ENCODE results near the gene ANKRD11.
"Not testable (repeated sequence)": the region's sequence is repeated elsewhere in the genome, so short reads cannot be mapped to it uniquely, and the experiment has no call there.

The ANKRD11 gene

DNA sequence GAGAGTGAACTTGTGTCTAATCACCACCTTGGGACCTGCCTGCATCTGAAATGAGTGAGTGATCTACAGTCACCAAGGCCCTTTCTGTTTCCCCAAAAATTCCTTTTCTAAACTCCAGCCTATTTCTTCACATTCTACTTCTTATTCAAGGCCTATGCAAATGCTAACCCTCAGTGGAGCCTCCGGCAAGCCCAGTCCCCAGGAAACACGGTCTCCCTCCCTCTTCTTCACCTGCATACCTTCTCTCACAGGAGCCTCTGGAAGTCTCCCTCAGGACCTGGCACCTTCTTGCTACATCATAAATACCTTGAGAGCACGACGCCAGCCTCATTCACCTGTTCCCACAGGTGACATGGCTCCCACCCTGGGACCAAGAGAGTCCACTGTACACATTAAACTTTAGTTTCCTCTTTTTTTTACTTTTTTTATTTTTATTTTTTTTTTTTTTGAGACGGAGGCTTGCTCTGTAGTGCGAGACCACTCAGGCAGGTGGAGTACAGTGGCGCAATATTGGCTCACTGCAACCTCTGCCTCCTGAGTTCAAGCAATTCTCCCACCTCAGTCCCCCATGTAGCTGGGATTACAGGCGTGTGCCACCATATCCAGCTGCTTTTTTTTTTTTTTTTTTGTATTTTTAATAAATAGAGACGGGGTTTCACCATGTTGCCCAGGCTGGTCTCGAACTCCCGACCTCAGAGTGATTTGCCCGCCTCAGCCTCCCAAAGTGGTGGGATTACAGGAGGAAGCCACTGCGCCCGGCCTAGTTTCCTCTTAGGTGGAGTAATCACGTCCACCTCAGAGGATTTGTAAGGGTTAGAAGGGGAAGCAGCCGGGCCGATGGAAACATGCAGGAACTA, 97.3 kb downstream of the ANKRD11 start:
- no peak overlapping the region for H3K4me3 ChIP-seq (replicated peaks; ENCODE audit: low read depth, low read length)
- no peak for DNase-seq (ENCODE audit: low read depth)
- TF ChIP-seq, protein P1, sequence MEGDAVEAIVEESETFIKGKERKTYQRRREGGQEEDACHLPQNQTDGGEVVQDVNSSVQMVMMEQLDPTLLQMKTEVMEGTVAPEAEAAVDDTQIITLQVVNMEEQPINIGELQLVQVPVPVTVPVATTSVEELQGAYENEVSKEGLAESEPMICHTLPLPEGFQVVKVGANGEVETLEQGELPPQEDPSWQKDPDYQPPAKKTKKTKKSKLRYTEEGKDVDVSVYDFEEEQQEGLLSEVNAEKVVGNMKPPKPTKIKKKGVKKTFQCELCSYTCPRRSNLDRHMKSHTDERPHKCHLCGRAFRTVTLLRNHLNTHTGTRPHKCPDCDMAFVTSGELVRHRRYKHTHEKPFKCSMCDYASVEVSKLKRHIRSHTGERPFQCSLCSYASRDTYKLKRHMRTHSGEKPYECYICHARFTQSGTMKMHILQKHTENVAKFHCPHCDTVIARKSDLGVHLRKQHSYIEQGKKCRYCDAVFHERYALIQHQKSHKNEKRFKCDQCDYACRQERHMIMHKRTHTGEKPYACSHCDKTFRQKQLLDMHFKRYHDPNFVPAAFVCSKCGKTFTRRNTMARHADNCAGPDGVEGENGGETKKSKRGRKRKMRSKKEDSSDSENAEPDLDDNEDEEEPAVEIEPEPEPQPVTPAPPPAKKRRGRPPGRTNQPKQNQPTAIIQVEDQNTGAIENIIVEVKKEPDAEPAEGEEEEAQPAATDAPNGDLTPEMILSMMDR (IDR thresholded peaks at IDR 0.05; ENCODE audit: low read length, missing control alignments), result no peak

DNA sequence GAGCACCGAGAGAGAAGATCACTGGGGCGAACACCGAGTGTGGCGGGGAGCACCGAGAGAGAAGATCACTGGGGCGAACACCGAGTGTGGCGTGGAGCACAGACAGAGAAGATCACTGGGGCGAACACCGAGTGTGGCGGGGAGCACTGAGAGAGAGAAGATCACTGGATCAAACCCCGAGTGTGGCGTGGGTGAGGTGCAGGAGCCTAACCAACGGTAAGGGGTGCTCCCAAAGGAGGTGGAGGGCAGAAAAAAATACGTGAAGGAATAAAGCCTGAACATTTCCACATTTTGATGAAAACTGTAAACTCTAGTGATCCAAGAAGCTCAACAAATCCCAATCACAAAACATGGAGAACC, 100.2 kb downstream of the ANKRD11 start:
- DNase-seq (ENCODE audit: low read depth); H3K4me3 ChIP-seq (replicated peaks; ENCODE audit: low read depth, low read length): not testable (repeated sequence)

DNA sequence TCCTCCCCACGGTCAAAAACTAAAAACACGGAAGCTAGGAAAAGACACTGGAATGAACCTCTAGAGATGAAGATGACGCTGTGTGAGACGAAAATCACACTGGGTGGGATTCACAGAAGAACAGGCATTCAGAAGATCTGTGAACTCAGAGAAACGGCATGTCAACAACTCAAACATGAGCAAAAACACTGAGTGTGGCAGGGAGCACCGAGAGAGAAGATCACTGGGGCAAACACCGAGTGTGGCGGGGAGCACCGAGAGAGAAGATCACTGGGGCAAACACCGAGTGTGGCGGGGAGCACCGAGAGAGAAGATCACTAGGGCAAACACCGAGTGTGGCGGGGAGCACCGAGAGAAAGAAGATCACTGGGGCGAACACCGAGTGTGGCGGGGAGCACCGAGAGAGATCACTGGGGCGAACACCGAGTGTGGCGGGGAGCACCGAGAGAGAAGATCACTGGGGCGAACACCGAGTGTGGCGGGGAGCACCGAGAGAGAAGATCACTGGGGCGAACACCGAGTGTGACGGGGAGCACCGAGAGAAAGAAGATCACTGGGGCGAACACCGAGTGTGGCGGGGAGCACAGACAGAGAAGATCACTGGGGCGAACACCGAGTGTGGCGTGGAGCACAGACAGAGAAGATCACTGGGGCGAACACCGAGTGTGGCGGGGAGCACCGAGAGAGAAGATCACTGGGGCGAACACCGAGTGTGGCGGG, 100.7 kb downstream of the ANKRD11 start:
- not testable (repeated sequence) for H3K4me3 ChIP-seq (replicated peaks; ENCODE audit: low read depth, low read length); DNase-seq (ENCODE audit: low read depth)

DNA sequence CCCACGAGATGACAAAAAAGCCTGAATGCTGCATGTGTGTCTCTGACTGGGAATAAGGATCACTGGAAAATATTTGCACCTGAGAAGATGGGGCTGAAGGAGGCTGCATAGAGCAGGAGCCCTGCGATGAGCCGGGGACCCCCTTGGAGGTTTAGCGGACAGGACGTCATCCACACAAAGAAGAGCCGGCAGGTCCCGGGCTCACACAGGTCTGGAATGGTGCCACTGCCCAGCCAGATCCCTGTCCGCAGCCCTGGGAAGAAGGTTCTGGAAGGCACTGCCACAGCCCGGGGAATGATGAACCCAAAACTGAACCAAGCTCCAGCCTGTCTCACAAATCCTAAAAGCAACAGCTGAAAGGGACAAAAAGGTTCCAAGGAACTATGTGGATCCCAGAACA, 101.8 kb downstream of the ANKRD11 start:
- TF ChIP-seq, protein P1 (IDR thresholded peaks at IDR 0.05; ENCODE audit: low read length, missing control alignments), result no peak
- no peak overlapping the region for H3K4me3 ChIP-seq (replicated peaks; ENCODE audit: low read depth, low read length)
- DNase-seq (ENCODE audit: low read depth), result no peak

DNA sequence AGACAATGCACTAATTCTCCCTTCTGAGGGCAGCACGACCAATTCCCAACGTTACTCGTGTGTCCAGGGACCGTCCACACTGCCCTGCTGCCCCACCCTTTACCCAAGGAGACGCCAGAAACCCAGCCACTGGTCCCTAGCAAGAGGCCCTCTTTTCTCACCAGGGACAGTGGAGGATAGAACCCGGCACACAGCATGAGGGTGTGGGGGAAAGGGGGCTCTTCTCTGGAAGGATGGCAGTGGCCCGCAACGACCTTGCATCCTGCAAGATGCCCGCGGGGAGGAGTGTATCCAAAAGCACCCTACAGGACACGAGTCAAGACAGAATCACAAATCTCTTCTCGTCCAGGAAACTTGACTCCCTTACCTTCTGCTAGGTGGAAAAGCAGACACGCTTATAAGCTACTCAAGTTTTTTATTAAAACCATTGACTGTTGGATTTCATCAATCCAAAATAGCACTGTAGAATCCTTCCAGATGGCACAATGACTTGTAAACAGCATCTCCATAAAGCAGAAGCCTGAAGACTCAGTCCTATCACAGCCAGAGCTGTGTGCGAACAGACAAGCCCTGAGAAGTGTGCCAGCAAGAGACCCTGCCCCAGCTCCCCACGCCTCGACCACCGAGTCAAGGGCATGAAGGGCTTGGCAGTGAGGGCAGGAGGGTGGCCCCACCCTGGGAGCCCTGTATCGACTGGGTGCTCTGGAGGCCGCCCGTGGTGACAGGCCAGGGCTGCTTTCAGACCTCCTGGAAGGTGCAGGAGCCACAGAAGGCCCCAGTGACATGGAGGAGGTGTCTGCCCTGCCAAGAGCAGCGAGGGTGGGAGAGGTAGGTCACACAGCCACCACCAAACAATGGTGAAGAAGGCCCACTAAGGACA, 103.8 kb downstream of the ANKRD11 start:
- TF ChIP-seq, protein P1 (IDR thresholded peaks at IDR 0.05; ENCODE audit: low read length, missing control alignments), result no peak
- DNase-seq (ENCODE audit: low read depth), result no peak
- H3K4me3 ChIP-seq (replicated peaks; ENCODE audit: low read depth, low read length), result no peak overlapping the region

DNA sequence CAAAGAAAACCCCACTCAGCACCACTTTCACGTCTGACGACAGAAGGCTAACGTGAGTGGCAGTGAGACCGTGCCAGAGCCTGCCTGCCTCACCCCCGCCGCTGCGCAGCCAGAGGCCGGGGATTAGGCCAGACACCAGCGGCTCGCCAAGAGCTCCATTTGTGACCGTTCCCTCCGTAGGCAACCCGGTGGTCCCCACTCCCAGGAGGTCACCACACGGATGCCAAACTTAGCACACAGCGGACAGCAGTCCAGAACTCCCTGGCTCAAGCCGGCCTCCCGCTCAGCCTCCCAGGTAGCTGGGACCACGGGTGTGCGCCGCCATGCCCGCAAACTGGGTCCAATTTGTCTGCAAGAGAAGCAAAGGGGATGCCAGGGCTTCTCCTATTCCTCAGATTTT, 104.6 kb downstream of the ANKRD11 start:
- DNase-seq (ENCODE audit: low read depth), result no peak
- TF ChIP-seq, protein P1 (IDR thresholded peaks at IDR 0.05; ENCODE audit: low read length, missing control alignments), result no peak
- no peak overlapping the region for H3K4me3 ChIP-seq (replicated peaks; ENCODE audit: low read depth, low read length)

DNA sequence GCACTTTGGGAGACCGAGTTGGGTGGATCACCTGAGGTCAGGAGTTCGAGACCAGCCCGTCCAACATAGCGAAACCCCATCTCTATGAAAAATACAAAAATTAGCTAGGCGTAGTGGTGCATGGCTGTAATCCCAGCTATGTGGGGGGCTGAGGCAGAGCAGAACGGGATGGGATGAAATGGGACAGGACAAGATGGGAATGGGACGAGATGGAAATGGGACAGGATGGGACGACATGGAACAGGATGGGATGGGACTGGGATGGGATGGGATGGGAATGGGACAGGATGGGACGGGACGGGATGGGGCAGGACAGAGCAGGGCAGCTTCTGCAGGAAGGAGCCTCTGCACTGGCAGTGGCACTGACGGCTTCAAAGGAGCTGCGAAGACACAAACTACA, 106.1 kb downstream of the ANKRD11 start:
- DNase-seq (ENCODE audit: low read depth), result no peak
- no peak overlapping the region for H3K4me3 ChIP-seq (replicated peaks; ENCODE audit: low read depth, low read length)
- TF ChIP-seq, protein P1 (IDR thresholded peaks at IDR 0.05; ENCODE audit: low read length, missing control alignments), result no peak

Data from fibroblast of pulmonary artery (primary cell).